ENCODE results near the gene CLEC4F. TPM values are rescaled to one million over a fixed set of nuclear protein-coding genes. Genes with fewer than 3 reads are reported as not detected.
"Not testable (repeated sequence)": the region's sequence is repeated elsewhere in the genome, so short reads cannot be mapped to it uniquely, and the experiment has no call there.

CLEC4F gene
- total RNA-seq, 1 donor from 2014 or later: not detected

- TF ChIP-seq, protein P1, sequence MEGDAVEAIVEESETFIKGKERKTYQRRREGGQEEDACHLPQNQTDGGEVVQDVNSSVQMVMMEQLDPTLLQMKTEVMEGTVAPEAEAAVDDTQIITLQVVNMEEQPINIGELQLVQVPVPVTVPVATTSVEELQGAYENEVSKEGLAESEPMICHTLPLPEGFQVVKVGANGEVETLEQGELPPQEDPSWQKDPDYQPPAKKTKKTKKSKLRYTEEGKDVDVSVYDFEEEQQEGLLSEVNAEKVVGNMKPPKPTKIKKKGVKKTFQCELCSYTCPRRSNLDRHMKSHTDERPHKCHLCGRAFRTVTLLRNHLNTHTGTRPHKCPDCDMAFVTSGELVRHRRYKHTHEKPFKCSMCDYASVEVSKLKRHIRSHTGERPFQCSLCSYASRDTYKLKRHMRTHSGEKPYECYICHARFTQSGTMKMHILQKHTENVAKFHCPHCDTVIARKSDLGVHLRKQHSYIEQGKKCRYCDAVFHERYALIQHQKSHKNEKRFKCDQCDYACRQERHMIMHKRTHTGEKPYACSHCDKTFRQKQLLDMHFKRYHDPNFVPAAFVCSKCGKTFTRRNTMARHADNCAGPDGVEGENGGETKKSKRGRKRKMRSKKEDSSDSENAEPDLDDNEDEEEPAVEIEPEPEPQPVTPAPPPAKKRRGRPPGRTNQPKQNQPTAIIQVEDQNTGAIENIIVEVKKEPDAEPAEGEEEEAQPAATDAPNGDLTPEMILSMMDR (conservative IDR thresholded peaks at IDR 0.05; ENCODE audit: low read depth, low read length): no peak
- H3K4me3 ChIP-seq (ENCODE audit: low read depth, low read length): no peak overlapping the region
- no peak for DNase-seq (ENCODE audit: low read depth)
Measured at GRCh38 chr2:70799706-70800105, 20.7 kb downstream of the CLEC4F start.

DNA sequence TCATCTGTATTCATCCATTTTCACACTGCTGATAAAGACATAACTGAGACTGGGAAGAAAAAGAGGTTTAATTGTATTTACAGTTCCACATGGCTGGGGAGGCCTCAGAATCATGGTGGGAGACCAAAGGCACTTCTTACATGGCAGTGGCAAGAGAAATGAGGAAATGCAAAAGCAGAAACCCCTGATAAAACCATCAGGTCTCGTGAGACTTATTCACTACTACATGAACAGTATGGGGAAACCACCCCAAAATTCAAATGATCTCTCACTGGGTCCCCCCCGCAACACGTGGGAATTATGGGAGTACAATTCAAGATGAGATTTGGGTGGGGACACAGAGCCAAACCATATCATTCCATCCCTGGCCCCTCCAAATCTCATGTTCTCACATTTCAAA lies 22.4 kb downstream of the CLEC4F start:
- DNase-seq (ENCODE audit: low read depth); H3K4me3 ChIP-seq (ENCODE audit: low read depth, low read length): not testable (repeated sequence)

DNA sequence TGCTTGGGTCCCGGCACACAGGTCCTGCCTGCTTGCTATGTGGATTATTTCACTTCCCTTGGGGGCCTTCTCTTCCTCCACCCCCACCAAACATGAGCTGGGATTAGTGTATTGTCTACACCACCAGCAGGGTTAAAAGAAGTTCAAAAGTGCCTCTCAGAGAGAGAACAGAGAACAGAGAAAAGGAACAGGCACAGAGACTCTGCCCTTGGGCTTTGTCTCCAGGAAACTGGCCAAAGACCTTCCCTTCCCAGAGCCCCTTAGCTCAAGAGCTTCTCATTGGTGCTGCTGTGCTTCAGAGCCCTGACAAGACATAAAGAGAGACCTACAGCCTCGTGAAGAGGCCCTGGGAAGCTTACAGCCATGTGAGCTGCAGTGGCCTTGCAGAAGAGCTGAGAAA lies 22.9 kb downstream of the CLEC4F start:
- TF ChIP-seq, protein P1 (conservative IDR thresholded peaks at IDR 0.05; ENCODE audit: low read depth, low read length): no peak
- no peak overlapping the region for H3K4me3 ChIP-seq (ENCODE audit: low read depth, low read length)
- DNase-seq (ENCODE audit: low read depth): no peak

GRCh38 chr2:70796262-70796661 lies 24.1 kb downstream of the CLEC4F start:
- H3K4me3 ChIP-seq (ENCODE audit: low read depth, low read length): no peak overlapping the region
- DNase-seq (ENCODE audit: low read depth): no peak
- TF ChIP-seq, protein P1 (conservative IDR thresholded peaks at IDR 0.05; ENCODE audit: low read depth, low read length): no peak

GRCh38 chr2:70795164-70795995 lies 25.0 kb downstream of the CLEC4F start:
- no peak overlapping the region for H3K4me3 ChIP-seq (ENCODE audit: low read depth, low read length)
- TF ChIP-seq, protein P1 (conservative IDR thresholded peaks at IDR 0.05; ENCODE audit: low read depth, low read length): no peak

GRCh38 chr2:70793450-70793849 lies 26.9 kb downstream of the CLEC4F start:
- no peak overlapping the region for H3K4me3 ChIP-seq (ENCODE audit: low read depth, low read length)
- no peak for DNase-seq (ENCODE audit: low read depth)
- TF ChIP-seq, protein P1 (conservative IDR thresholded peaks at IDR 0.05; ENCODE audit: low read depth, low read length): no peak

More at GRCh38 chr2:70795164-70795995, 25.0 kb downstream of the CLEC4F start:
- DNase-seq (ENCODE audit: low read depth): no peak

DNA sequence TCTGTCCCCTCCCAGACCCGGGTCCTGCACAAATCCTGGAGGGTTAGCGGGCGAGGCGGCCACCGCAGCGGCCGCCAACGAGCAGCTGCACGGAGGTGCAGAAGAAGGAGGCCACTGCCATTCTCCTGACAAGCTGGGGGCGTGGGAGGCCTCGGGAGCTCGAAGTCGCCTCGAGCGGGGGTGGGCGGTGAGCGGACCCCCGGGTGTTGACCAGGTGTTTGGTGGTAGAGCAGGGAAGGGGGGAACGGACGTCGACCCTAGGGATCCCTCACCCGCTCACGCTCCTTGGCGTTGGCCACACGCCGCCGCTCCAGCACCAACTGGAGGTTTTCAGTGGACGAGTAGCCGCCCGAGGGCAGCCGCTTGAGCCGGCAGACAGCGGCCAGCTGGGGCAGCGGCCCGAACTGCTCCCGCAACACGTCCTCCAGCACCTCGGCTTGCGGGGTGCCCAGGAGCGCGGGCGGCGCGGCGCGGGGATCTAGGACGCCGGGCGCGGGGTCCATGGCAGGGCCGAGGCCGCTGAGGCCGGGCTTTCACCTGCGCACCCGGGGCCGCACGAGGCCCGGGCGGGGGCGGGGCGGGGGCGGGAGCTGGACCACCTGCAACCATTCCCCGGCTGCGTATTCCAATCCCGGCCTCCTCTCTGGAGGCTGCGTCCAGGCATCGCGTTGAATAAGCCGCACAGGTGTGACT lies 30.1 kb downstream of the CLEC4F start, which contains the start of gene FIGLA:
FIGLA (minus strand) TSS at position 508 of the 693 bp plus-strand sequence; CDS start at position 503, 5 bp downstream.
- H3K4me3 ChIP-seq (ENCODE audit: low read depth, low read length): peak within 1 kb of the TSS; percentile 13
- TF ChIP-seq, protein P1 (conservative IDR thresholded peaks at IDR 0.05; ENCODE audit: low read depth, low read length): no peak
- DNase-seq (ENCODE audit: low read depth): no peak

All from epithelial cell of proximal tubule (primary cell).